Measurements from ENCODE around the gene PLCG2.

Gene PLCG2

DNA sequence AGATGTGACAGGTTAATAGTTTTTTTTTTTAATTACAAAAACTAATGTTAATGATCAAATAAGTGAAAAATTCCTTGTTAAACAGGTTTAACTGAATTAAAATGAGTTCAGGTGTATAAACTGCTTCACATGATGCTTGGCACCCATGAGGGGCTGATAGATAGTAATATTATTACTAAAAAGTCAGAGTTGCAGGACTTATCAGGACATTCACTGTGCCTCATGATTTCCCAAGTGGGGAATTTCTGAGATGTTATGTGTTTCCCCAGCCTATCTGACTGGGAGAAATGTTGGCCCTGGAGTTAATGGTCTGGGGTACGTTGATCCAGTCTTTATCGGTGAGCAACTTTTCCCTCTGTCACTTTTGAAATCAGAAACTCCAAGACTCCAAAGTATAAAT, 102.1 kb downstream of the PLCG2 start:
- DNase-seq: no peak

DNA sequence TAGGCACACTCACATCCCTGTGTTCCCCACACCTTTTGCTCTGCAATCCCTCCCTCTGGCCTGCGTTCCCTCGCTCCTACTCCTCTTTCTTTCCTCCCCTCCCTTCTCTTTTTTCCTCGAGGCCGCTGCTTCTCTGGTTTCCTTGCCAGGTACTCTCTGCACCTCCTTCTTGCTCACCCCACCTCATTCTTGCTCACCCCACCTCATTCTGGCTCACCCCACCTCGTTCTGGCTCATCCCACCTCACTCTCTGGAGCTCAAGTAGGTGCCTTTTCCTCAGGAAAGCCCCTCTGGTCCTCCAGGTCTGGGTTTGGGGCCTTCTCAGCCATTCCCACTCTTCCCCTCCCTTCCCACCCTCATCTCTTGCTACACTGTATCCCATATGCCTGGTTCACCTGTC, 103.5 kb downstream of the PLCG2 start:
- DNase-seq: no peak

DNA sequence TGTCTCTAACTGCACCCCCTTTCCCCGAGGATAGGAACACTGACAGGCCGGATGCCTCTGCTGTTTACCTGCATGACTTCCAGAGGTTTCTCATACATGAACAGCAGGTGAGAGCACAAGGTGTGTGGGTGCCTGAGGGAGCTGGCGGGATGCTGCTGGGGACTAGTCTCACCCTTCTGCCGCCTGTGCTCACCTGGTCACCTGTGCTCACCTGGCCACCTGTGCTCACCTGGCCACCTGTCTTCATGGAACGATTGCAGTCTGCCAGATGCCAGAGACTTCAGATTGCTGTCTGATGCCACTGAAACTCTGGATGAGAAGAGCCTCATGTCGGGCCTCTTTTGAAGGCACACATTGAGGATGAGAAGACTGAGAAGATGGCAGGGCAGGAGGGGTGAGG, 104.1 kb downstream of the PLCG2 start:
- no peak for DNase-seq

DNA sequence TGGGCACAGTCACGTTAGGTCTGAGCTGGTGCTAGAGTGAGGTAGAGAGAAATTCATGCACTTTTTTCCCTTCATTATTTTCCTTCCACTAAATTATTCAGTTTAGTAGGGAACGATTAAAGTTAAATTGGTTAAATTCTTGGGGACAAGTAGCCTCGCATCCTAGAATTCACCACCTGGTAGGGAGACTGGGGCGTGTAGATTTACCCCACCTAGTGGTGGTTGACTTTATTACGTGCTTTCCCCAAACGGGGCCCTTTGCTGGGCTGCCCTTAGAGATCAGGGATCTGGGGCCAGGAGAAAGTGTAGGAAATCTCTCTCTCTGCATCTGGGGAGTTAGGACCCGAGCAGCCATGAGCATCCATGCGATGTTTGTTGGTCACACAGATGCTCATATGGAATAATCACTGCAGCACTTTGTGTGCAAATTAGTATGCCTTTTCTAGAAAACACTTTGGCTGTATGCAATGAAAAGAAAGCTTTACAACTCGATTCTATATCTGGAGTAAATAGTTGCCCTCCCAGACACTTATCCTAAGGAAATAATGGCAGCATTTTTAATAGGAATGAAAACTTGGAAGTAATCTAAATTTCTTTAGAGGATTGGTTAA, 107.0 kb downstream of the PLCG2 start:
- DNase-seq: peak; percentile 14

DNA sequence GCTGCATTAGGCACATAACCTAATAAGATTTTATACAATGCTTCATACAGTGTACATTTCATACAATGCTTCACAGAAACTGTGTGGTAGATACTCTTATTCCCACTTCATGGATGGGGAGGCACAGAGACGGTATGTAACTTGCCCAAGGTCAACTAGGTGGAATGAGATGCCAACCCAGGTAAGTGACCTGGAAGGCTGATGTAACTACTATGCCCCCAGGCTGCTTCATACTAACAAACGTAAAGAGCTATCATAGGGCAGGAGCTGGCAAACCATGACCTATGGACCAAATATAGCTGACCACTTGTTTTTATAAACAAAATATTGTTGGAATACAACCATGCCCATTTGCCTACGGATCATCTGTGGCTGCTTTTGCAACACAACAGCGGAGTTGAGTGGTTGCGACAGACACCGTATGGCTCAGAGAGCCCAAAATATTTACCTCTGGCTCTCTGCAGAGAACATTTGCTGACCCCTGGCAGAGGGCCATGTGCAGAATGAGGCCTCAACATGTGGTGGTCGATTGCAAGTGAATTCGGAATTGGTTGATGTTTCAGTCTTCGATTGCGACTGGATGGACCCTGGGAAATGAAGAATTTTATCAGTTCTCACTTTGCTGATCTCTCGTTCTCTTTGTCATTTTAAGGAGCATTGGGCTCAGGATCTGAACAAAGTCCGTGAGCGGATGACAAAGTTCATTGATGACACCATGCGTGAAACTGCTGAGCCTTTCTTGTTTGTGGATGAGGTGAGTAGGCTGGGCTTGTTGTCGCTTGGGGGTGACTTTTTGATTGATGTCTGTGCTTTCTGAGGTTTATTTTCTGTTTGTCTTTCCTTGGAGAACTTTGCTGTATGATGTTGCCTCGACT, 109.7 kb downstream of the PLCG2 start:
- no peak for DNase-seq

DNA sequence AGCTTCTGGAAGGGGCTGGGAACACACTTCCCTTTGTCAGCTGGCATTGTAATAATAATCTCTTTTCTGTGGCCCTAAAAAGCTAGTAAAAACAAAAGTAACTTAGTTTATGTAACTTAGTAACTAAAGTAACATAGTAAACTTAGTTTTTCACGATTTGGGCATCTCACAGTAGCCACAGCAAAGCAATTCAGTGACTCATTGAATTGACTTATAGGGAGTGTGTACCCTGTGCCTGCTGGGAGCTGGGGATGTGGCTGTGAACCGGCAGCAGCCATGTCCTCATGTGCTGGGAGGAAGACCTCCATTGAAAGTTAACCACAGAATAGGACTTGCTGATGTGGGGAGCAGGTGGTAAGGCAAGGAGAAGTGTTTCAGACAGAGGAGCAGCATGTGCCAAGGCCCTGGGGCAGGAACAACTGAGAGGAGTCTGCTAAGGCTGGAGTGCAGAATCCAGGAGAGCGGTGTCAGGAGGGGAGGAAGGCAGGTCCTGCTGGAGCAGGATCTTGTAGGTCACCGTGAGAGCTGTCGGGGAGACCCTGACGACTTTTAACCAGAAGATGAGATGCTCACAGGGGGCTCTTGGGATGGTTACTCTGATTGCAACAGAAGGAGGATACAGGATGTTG, 112.8 kb downstream of the PLCG2 start:
- DNase-seq: no peak

DNA sequence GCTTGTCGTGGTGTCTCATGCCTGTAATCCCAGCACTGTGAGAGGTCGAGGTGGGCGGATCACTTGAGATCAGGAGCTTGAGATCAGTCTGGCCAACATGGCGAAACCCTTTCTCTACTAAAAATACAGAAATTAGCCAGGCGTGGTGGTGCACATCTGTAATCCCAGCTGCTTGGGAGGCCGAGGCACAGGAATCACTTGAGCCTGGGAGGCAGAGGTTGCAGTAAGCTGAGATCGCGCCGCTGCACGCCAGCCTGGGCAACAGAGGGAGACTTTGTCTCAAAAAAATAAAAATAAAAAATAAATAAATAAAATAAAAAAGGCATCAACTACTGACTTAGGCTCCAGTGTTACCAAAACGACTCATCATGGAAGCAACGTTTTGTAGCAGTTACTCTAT, 115.5 kb downstream of the PLCG2 start:
- DNase-seq: no peak

DNA sequence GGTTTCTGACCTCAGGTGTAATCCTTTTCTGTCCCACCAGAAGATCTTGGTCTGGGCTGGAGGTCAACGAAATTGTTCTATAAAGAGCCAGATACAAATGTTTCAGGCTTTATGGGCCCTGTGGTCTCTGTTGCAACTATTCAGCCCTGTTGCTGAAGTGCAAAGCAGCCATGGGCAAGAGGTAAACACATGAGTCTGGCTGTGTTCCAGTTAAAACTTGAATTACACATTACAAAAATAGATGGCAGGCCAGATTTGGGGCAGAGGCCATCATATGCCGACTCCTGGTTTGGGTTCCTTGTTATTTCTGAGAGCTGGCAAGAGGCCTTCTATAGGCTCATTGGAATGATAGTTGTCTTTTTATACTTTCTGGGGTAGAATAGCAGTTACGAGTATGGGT, 117.8 kb downstream of the PLCG2 start:
- no peak for DNase-seq

DNA sequence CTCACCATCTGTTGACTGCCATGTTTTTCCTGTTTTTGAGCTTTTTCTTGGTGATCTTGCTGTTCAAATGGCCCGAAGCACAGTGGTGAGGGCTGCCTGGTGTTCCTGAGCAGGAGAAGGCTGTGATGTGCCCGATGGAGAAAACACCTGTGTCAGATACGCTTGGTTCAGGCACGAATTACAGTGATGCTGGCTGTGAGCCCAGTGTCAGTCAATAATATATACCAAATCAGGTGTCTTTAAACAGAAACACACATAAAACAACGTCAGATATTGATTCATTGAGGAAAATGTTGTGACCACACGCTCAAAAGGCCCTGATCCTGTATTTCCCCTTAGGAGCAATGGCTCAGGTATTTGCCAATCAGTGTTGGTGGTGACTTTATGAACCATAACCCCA, 120.5 kb downstream of the PLCG2 start:
- no peak for DNase-seq

DNA sequence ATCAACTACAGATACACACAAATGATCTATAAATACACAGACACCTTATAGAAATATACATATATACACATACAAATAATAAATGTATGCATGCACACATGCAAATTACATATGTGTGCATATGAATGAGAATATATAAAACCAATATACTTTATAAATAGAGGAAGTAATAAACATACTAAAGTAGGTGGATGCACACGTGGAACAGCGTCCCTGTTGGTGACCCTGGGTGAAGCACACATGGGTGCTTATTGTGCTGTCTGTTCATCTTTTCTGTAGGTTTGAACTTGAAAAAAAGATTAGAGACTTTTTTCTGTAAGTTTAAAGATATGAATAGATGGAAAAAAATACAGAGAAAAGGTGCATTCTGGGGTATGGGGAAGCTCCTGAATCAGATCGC, 120.9 kb downstream of the PLCG2 start:
- DNase-seq: no peak

DNA sequence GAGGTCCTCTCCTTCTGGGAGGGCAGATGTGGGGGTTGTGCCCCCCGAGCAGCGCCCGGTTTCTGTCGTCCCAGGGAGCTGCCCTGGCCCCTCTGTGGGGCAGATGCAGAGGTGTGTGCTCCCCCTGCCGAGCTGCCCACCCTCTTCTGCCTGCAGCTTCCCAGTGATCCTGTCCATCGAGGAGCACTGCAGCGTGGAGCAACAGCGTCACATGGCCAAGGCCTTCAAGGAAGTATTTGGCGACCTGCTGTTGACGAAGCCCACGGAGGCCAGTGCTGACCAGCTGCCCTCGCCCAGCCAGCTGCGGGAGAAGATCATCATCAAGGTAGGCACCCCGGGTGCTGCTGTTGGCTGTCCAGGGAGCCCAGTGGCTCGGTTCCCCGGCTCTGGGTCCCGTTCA, 121.4 kb downstream of the PLCG2 start:
- no peak for DNase-seq

DNA sequence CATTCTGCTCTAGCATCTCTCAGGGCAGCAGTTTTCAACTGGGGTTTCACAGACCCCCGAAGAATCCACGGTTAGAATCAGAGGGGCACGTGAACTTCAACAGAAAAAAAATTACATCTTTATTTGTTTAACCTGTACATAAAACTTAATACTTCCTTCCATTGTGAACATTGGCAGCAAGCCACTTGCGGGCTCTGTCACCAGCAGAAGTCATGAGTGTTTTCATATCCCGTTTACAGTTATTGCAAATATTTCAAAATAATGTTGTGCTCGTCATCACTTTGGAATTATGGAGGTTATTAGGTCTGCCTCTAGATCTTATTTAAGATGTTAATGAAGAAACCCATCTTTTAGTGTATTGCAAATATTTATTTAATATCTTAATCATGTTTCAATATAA, 122.4 kb downstream of the PLCG2 start:
- no peak for DNase-seq

DNA sequence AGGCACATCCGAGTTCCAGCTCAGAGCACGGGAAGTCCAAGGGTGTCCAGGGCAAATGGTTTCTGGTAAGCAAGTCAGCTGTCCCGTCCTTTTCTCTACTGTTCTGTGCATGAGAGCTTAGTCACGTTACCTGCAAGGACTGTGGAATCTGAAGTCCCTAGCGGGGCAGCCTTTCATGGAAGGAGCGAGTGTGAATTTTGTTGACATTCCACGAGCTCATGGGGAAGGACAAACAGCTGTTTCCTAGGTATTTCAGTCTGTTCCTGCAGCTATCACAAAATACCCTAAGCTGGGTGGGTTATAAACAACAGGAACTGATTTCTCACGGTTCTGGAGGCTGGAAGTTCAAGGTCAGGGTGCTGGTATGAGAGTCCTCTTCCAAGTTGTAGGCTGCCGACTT, 122.9 kb downstream of the PLCG2 start:
- DNase-seq: no peak

DNA sequence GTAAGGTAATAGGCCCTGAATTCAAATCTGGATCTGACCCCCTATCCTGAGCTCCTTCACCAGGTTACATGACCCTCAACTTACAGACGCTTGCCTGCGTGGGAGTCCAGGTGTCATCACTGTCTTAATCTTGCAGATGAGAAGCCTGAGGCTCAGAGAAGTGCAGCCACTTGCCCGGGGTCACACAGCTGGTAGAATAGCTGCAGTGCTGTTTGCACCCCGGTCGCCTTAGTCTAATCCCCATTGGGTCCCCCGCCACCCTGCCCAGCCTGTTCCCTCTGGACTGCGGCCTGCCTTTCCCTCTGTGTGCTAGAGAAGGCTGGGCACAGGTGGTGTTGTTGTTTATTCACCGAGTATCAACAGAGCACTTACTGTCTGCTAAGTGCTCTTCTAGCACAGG, 125.2 kb downstream of the PLCG2 start:
- DNase-seq: no peak

DNA sequence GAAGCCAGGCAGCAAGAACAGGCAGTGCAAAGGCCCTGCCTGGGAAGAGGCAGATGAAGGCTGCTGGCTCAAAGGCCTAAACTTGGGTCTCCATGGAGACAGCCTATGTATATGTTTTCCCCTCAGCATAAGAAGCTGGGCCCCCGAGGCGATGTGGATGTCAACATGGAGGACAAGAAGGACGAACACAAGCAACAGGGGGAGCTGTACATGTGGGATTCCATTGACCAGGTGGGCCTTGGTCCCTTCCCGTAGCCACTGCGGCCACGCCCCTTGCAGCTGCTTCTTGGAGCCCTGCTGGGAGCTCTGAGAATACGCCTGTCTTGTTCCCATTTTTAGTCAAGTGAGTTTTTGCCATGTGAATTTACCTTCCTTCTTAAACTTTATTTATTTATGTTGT, 126.2 kb downstream of the PLCG2 start:
- no peak for DNase-seq

DNA sequence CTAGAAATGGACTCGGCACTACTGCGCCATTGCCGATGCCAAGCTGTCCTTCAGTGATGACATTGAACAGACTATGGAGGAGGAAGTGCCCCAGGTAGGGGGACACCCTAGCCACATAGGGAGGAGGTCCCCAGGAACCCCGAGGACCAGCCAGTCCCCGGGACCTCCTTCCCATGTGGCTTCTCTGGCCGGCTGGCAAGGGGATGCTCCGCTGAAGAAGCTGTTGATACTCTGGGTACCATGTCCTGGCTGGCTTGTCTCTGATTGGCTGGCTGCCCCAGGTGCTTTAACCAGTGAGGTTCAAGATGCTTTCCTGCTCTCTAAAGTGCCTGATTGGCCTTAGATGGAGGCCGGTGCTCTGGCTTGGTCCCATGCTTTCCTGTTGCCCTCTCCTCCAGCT, 128.6 kb downstream of the PLCG2 start:
- no peak for DNase-seq

DNA sequence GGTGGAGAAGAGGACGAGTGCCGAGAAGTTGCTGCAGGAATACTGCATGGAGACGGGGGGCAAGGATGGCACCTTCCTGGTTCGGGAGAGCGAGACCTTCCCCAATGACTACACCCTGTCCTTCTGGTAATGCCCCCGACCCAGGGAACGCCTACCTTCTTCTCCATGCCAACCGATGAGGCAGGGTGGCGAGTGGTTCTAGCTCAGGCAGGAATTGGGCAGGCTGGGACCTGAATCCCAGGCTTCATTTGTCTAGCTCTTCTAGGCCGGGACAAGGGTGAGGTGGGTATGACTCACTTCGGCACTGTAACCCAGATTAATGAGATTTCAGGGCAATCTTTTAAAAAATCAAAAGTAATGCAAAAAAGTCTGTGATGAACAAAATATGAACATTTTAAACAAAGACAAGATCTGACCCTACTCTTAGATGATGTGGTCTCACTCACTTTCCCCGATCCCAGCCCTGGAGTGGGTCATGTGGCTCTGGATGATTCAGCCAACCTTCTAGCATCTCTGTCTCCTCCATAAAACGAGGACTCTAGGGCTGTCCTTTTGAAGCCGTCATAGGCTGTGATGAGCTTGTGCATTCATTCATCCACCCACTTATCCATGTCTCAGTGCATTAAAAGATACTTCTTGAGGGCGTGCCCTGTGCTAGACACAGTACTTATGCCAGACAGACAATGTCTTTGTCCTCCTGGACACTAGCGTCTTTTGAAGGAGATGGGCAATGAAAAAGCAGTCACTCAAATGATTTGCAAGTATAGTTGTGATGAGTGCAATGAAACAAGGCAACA, 129.6 kb downstream of the PLCG2 start:
- no peak for DNase-seq

DNA sequence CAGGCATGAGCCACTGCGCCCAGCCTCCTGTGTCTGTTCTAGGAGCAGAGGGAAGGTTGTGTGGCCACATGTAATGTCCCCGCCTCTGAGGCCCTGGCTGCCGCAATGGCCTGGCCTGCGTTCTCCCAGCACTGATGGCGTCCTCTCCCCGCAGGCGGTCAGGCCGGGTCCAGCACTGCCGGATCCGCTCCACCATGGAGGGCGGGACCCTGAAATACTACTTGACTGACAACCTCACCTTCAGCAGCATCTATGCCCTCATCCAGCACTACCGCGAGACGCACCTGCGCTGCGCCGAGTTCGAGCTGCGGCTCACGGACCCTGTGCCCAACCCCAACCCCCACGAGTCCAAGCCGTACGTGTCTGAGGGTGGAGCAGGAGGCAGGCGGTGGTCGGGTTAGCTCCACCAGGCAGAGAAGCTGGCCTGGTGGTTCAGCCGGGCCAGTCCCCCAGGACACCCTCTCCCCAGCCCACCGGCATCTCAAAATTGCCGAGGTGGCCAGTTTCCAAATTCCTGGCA, 131.3 kb downstream of the PLCG2 start:
- no peak for DNase-seq

DNA sequence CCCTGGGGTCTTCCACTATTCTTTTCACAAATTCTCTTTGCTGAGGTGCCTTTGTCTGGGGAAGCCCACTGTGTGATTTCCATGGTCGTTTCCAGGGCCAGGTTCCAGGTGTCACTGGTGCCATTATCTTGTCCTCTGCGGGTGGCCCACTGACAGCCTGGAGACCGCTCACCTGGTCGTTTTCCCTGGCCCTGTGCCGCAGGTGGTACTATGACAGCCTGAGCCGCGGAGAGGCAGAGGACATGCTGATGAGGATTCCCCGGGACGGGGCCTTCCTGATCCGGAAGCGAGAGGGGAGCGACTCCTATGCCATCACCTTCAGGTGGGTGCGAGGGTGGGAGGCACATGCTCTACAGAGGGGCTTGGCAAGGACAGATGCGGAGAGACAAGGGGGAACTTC, 133.3 kb downstream of the PLCG2 start:
- DNase-seq: no peak

DNA sequence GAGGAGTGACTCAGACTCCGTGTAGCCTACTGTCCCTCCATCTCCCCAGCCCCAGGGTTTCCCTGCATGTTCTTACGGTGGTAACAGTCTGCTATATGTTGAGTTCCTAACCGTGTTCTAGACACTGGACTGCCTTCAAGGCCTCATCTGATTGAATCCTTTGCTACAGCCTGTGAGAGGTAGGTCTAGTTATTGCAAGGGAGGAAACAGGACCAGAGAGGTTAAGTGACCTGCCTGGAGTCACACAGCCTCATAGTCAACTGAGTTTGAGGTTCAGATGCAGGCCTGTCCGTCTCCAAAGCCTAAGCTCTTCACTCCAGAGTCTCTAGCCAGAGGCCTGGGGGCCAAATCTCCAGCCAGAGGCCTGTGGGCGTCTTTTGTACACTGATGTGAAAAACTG, 134.1 kb downstream of the PLCG2 start:
- no peak for DNase-seq

DNA sequence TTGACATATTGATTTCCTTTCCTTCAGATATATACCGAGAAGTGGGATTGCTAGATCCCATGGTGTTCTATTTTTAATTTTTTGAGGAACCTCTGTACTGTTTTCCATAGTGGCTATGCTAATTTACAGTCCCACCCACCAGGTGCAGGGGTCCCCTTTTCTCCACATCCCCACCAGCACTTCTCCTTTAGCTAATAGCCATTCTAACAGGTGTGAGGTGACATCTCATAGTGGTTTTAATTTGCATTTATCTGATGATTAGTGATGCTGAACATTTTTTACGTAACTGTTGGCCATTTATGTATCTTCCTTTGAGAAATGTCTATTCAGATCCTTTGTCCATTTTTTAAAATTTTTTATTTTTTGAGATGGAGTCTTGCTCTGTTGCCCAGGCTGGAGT, 138.3 kb downstream of the PLCG2 start:
- DNase-seq: no peak

DNA sequence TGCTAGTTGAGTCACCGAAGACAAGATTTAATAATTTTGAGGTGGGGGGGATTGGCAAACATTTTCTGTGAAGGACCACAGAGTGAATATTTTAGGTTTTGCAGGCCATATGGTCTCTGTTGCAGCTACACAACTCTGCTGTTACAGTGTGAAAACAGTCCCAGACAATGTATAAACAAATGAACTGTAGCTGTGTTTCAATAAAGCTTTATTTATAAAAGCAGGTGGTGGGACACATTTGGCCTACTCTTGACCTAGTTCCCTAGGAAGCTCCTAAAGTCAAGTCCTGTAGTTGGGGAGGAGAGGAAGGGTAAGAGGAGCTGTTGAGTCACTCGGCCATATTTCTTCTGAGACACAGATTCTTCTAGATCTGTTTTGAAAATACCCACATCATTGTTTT, 139.8 kb downstream of the PLCG2 start:
- DNase-seq: no peak

DNA sequence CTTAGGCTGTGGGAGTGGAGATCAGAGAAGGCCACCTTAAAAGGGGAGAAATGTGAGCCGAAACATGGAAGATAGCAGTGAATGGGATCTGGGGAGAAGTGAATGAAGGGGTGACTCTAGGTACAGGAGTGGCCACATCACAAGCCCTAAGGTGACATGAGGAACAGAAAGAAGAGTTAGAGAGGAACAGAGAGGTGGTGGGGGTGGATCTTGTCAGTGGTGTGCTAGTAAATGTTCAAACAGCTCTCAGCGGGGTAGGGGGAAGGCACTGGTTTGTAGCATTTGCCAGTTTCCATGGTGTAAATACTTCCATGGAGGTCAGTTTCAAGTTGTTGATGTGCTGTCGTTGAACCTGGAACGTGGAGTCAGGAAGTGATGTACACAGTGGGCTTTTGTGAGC, 141.4 kb downstream of the PLCG2 start:
- no peak for DNase-seq

Data from stimulated activated CD4-positive, alpha-beta T cell treated with anti-CD3 and anti-CD28 coated beads, Interleukin-4, amount 100 ng/mL, for 24 hours (primary cell).